IPS DF 4.7 (cell line): ENCODE measurements around the gene SEMA6A.
"Not testable (repeated sequence)": the region's sequence is repeated elsewhere in the genome, so short reads cannot be mapped to it uniquely, and the experiment has no call there.

Source experiments
- DNase-seq: peaks from one replicate; pipeline ENCODE4 v3.0.0-alpha.2; 2013; ENCODE audit warnings: low spot score; ENCODE audit errors: extremely low read depth

Gene SEMA6A

GRCh38 chr5:116523182-116523581, 51.4 kb downstream of the SEMA6A start:
- DNase-seq = not testable (repeated sequence)

DNA sequence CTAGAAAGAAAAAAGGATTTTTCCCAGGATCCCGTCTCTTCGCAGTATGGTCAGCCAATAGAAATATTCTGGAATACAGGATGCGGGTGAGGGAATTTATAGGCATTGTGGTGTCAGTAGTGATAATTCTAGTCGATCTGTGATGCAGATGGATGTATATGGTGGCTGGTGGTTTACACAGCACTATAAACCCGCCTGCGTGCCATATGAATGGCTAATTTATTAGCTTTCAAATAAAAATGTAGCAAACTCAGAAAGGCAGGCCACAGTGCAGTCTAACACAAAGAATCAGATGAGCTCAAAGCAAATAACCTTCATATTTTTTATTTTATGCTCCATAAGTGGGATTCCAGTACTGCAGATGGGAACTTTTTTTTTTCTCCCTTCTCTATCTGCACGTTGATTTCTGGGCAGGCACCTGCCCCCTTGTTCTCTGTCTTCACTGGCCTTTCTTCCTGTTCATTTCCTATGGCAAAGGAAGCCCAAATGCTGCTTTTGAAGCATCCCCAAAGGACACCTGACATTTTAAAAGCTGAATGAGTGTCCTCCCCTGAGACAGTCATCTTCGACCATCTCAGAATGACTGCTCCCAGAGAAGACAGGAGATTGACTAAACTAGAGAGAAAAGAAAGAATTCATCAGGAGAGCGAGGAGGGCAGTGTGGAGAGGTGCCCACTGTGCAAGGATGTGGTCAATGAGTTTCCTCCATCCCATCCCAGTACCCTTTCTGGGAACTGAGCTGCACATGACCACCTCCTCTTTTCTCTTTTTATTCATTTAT, 52.1 kb downstream of the SEMA6A start:
- DNase-seq = no peak

DNA sequence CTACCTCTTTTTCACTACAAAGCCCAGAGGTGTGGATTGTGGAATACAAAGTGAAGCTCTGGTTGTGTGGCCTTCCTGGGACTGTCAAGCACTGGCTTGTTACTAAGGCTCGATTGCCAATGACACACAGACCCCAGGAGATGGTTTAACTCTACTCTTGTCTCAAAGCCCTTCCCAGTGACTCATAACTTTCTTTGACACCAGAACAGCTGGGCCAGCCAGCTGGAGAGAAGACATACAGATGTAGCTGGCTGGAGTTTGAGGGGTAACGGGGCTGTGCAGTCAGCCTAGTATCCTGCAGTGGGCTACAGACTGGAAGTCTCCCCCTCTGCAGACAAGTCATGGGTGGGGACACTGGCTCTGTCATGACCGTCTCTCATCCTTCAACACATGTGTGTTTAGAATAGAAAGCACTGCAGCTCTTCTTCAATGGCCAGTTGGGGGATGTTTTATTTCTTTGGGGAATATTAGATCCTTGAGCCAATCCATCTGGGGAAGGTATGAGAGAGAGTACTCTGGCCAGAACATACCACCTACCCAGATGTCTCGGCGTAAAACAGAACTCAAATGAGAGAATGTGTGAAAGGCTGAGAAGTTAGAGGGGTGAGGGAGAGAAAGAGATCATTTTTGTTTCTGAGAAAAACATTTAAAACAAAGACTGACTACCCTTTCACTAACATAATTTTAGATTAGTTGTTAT, 53.3 kb downstream of the SEMA6A start:
- DNase-seq = no peak

- DNase-seq = no peak
Observed at GRCh38 chr5:116520771-116521170, 53.9 kb downstream of the SEMA6A start.

DNA sequence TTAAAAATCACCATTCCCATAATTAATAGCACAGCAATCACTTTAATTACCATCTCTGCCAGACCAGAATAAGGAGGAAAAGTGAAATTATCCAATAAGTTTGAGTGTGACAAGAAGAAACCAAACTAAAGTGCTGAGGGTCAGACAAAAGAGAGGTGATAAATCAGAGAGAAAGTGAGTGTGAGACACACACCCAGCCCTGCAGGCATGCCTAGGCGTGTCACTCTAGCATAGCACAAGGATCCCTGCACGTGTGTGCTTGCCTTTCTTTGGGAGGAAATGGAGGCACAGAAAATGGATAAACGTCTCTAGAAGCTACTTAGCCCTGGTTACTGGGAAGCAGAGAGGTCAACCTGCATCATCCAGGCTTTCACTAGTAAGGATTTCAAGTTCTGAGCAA, 56.2 kb downstream of the SEMA6A start:
- no peak for DNase-seq

- no peak for DNase-seq
Observed at GRCh38 chr5:116517488-116517887, 57.1 kb downstream of the SEMA6A start.

DNA sequence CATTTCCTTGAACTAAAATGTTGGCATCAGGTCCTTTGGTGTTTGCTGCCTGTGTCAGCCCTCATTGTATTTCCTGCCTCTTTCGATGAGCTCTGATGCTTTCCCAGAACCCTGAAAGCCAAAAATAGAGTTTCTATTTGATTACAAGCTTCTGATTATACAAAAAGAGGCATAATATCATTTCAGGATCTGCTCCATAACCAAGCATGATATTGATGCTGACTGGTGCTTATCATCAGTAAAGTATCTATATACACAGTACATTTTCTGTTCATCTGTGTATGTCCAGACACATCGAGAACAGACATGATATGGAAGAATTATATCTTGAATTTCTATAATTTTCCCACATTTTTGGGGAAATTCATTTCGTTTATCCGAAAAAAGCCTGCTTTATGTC, 58.6 kb downstream of the SEMA6A start:
- DNase-seq = no peak

DNA sequence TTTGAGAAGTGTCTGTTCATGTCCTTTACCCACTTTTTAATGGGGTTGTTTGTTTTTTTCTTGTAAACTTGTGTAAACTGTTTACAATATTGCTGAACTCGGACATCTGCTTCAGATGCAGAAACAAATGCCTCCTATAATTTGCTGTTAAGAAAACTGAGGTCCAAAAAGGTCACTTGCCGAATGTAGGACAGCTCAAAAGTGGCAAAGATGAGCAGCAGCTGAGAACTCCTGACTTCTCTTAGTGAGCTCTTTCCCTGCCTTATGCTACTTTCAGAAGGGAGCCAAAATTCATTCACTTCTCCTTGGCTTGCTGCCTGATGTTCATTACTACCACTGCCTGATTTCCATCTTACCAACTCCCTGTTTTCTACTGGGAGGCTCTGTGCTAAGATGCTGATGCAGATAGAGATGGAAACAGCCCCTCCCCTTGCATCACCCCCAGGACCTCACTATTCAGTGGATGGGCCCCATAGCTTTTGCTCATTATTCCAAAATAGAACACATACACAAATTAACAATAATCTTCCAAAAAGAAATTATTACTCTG, 60.1 kb downstream of the SEMA6A start:
- no peak for DNase-seq

DNA sequence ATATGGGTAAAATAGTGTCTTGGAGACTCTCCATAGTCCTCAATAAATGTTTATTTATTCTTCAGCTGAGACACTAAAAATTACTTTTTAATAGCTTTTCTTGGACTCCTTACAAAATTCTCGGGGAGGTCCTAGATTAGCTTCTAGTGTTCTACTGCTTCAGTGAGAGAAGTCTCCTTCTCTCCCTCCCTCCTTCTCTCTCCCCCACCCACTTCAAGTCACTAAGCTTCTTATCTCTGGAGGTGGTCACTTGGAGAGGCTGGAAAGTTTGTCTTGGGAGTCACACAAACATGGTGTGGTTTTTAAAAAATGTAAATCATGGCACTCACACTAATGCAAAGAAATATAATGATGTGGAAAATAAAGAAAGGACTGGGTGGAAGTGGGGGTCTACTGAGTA, 64.1 kb downstream of the SEMA6A start:
- DNase-seq = no peak

GRCh38 chr5:116509483-116510244, 65.0 kb downstream of the SEMA6A start:
- no peak for DNase-seq

GRCh38 chr5:116508835-116509234, 65.8 kb downstream of the SEMA6A start:
- no peak for DNase-seq

GRCh38 chr5:116507941-116508655, 66.5 kb downstream of the SEMA6A start:
- no peak for DNase-seq

DNA sequence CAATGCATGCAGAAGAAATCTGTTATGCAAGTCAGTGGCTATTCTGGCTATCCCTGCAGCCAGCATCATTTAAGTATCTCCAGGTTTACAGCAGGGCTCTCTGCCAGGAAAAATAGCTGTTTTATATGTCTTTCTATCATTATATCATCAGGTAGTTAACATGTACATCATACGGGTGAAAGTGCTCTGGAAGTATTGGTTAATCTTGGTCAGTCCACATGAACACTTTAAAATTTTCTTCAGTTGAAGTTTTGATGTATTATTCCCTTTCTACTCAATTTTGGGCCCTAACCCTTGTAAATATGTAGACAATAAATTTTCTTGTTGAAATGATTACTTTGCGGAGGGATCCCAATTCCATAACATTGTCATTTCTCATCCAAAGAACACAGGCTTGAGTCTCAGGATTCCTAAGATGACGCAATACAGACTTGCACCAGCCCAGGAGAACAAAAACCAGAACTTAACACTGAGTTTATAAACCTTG, 67.5 kb downstream of the SEMA6A start:
- DNase-seq = no peak

- DNase-seq = no peak
Observed at GRCh38 chr5:116506488-116506887, 68.1 kb downstream of the SEMA6A start.

DNA sequence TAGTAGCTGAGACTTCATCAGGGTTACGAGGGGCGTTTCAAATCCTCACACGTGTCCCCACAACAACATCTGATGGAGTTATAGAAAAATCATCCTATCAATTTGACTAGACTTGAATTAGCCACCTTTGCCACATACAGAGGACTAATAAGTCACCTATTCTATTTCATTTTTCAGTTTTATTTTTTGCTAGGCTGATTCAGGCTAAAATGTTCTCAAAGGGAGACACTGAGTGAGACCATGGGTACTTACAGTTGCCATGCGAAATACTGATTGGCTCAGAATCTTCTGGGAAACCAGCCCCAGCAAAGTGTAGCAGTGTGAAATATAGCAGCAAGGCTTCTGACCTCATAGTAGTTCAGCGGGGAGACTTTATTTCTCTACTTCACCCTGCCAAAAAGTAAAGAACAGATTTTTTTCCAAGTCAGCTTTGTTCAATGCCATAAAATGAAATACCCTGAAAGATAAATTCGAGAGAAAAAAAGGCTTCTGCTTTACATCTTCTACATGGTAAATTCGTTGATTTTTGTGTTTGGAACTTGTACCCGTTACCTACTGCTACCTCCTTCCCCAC, 69.9 kb downstream of the SEMA6A start:
- DNase-seq = no peak

GRCh38 chr5:116502616-116503015, 72.0 kb downstream of the SEMA6A start:
- DNase-seq = no peak

- no peak for DNase-seq
Observed at GRCh38 chr5:116502138-116502537, 72.5 kb downstream of the SEMA6A start.

DNA sequence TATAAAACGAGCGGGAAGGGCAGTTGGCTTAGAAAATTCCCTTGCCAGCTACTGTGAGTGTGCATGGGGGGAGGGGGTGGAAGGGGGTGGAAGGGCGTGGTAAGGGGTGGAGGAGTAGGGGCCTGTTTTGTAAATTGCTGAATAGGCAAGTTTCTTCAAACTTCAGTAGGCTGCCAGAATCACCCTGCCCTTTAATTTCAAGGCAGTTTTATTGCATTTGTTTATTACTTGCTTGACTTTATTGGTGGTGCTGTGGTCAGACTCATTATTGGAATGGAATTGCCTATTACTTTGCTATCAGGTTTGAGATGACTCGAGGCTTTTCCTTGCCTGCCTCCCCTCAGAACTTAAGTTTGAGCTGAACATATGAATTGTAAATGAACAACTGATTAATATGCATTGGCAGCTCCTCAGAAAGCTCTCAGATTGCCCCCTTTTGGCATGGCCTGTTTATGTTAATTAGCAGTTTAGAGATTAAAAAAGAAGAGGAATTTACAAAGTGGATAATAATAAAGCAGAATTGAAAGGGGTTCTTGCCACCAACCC, 76.0 kb downstream of the SEMA6A start:
- DNase-seq = no peak

DNA sequence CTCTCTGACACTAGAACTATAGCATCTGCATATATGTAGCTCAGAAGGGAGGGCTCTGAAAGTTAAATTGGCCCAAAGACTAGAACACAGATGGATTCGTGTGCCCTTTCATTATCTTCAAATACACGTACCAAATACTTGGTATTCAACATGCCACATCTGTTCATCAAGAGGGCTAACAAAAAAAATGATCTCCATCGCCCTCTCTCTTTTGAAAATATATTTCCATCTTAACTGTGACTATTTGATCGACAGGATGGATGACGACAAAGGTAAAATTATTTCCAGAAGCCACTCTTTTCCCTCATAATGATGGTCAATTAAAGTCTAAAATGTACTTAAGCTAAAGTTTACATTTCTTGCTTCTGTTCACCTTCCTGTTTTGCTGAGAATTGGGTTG, 77.0 kb downstream of the SEMA6A start:
- no peak for DNase-seq

DNA sequence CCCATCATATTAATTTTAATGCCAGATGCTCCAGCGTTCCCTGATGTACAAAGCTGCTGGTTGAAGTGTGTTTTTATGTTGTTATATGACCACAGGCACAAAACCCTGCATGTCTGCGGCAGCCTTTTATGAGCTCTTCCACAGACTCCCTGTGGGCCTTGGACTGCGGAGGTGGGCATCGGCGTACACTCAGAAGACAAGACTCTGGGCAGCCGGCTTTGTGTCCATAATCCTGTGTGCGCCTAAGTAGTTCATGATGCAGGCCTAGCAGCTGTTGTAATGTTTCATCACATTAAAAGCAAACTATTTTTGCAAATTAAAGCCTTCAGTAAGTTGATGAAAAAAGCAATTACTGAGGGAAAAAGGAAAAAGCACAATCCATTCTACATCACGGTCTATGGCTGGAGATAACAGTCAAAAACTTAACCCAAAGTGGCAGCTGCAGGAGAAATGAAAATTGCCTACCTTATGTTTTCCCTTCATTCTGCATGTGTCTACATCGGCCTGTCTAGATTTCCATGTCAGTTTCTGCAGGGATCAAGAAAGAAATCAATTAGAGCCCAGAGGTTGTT, 78.8 kb downstream of the SEMA6A start:
- DNase-seq = no peak
